IgD-negative memory B cell (primary cell): Measurements from ENCODE around the gene GJA4. TPM values are rescaled to one million over a fixed set of nuclear protein-coding genes. Genes with fewer than 3 reads are reported as not detected.
"Not testable (repeated sequence)": the region's sequence is repeated elsewhere in the genome, so short reads cannot be mapped to it uniquely, and the experiment has no call there.

Experiments used
- H3K27ac Mint-ChIP-seq, 3 donors: one replicate each; pipeline ENCODE4 v1.8.0; 2020 to 2022; ENCODE audit warnings: mild to moderate bottlenecking in 3 of 3, mixed read lengths in 3 of 3, moderate library complexity in 1 of 3
- H3K27me3 Mint-ChIP-seq: one replicate; pipeline ENCODE4 v1.8.0; 2021; ENCODE audit warnings: mixed read lengths
- H3K36me3 Mint-ChIP-seq: one replicate; pipeline ENCODE4 v1.8.0; 2020; ENCODE audit warnings: mild to moderate bottlenecking, mixed read lengths
- H3K4me1 Mint-ChIP-seq, 3 donors: one replicate each; pipeline ENCODE4 v1.8.0; 2020 to 2022; ENCODE audit warnings: mixed read lengths in 3 of 3, mild to moderate bottlenecking in 1 of 3
- H3K4me3 Mint-ChIP-seq, 4 donors: one replicate each; pipeline ENCODE4 v1.8.0; 2020 to 2022; ENCODE audit warnings: mild to moderate bottlenecking in 4 of 4, mixed read lengths in 4 of 4, moderate library complexity in 3 of 4
- H3K9me3 Mint-ChIP-seq, 3 donors: one replicate each; pipeline ENCODE4 v1.8.0; 2020 to 2021; ENCODE audit warnings: mixed read lengths in 3 of 3, mild to moderate bottlenecking in 1 of 3
- polyA plus RNA-seq: library from polyadenylated mRNA; unstranded; fragments of 300-500 nt; fragmentation: Illumina TruSeq; gene quantifications from one replicate; pipeline ENCODE4 v1.2.3, GENCODE V29; 2021

GJA4 gene
- polyA plus RNA-seq, 1 donor from 2014 or later = not detected

- Mint-ChIP-seq H3K27me3 (peaks cover 38% of the 10 kb centered on the region), H3K4me3 (peak overlapping the region in 1 of 4 donors; percentile 47), H3K4me1 (peaks cover 9 to 19% (median 15%) of the 10 kb centered on the region in 3 donors), H3K27ac (peak overlapping the region in 1 of 3 donors; percentile 86), H3K36me3 (peaks cover 7% of the 10 kb centered on the region), H3K9me3 (no peaks in the 10 kb centered on the region)
Measured at GRCh38 chr1:34794001-34794789, 1.4 kb downstream of the GJA4 start.

- H3K4me1 Mint-ChIP-seq = peaks cover 9 to 19% (median 15%) of the 10 kb centered on the region in 3 donors
- H3K4me3 Mint-ChIP-seq = peak overlapping the region in 1 of 4 donors; percentile 28
- H3K27ac Mint-ChIP-seq = no peak overlapping the region
- no peaks in the 10 kb centered on the region for H3K9me3 Mint-ChIP-seq
- H3K36me3 Mint-ChIP-seq = peaks cover 7% of the 10 kb centered on the region
- H3K27me3 Mint-ChIP-seq = peaks cover 37% of the 10 kb centered on the region
Measured at GRCh38 chr1:34794790-34795180, 2.0 kb downstream of the GJA4 start.

- no peak overlapping the region for H3K27ac Mint-ChIP-seq
- no peaks in the 10 kb centered on the region for H3K9me3 Mint-ChIP-seq
- peaks cover 7% of the 10 kb centered on the region for H3K36me3 Mint-ChIP-seq
- H3K27me3 Mint-ChIP-seq = peaks cover 34% of the 10 kb centered on the region
- H3K4me1 Mint-ChIP-seq = peaks cover 9 to 16% (median 15%) of the 10 kb centered on the region in 3 donors
- H3K4me3 Mint-ChIP-seq = peak overlapping the region in 1 of 4 donors; percentile 50
Measured at GRCh38 chr1:34795916-34796315, 3.1 kb downstream of the GJA4 start.

- peaks cover 9 to 14% (median 11%) of the 10 kb centered on the region in 3 donors for H3K4me1 Mint-ChIP-seq
- no peaks in the 10 kb centered on the region for H3K9me3 Mint-ChIP-seq
- H3K27me3 Mint-ChIP-seq = peaks cover 28% of the 10 kb centered on the region
- H3K4me3 Mint-ChIP-seq = peak overlapping the region in 1 of 4 donors; percentile 82
- H3K27ac Mint-ChIP-seq = peak overlapping the region in 1 of 3 donors; percentile 71
- peaks cover 7% of the 10 kb centered on the region for H3K36me3 Mint-ChIP-seq
Measured at GRCh38 chr1:34796990-34797389, 4.2 kb downstream of the GJA4 start.

- Mint-ChIP-seq H3K4me1 (peaks cover 8 to 11% (median 9%) of the 10 kb centered on the region in 3 donors), H3K9me3 (peaks cover 0 to 13% (median 2%) of the 10 kb centered on the region in 3 donors), H3K27ac (no peak overlapping the region), H3K4me3 (no peak overlapping the region), H3K36me3 (peaks cover 9% of the 10 kb centered on the region), H3K27me3 (peaks cover 9% of the 10 kb centered on the region)
Measured at GRCh38 chr1:34800214-34800613, 7.4 kb downstream of the GJA4 start.

- Mint-ChIP-seq H3K36me3 (peaks cover 10% of the 10 kb centered on the region), H3K27ac (no peak overlapping the region), H3K27me3 (peaks cover 2% of the 10 kb centered on the region), H3K4me3 (no peak overlapping the region), H3K9me3 (peaks cover 0 to 13% (median 2%) of the 10 kb centered on the region in 3 donors), H3K4me1 (no peaks in the 10 kb centered on the region)
Measured at GRCh38 chr1:34803770-34804169, 11.0 kb downstream of the GJA4 start.

GRCh38 chr1:34806396-34806795 lies 13.6 kb downstream of the GJA4 start:
- H3K9me3 Mint-ChIP-seq = peaks cover 2 to 18% (median 4%) of the 10 kb centered on the region in 3 donors
- H3K36me3 Mint-ChIP-seq = peaks cover 12% of the 10 kb centered on the region
- H3K4me1 Mint-ChIP-seq = no peaks in the 10 kb centered on the region
- peaks cover 2% of the 10 kb centered on the region for H3K27me3 Mint-ChIP-seq
- H3K27ac Mint-ChIP-seq = no peak overlapping the region
- no peak overlapping the region for H3K4me3 Mint-ChIP-seq

GRCh38 chr1:34808051-34808810 lies 15.4 kb downstream of the GJA4 start:
- Mint-ChIP-seq H3K4me3 (no peak overlapping the region), H3K27ac (no peak overlapping the region), H3K9me3 (peaks cover 2 to 18% (median 4%) of the 10 kb centered on the region in 3 donors), H3K27me3 (no peaks in the 10 kb centered on the region), H3K4me1 (no peaks in the 10 kb centered on the region), H3K36me3 (peaks cover 12% of the 10 kb centered on the region)

- peaks cover 10% of the 10 kb centered on the region for H3K36me3 Mint-ChIP-seq
Measured at GRCh38 chr1:34810781-34811180, 18.0 kb downstream of the GJA4 start.

GRCh38 chr1:34816332-34816731 lies 23.5 kb downstream of the GJA4 start:
- Mint-ChIP-seq H3K4me3 (no peak overlapping the region), H3K27ac (no peak overlapping the region), H3K36me3 (peaks cover 2% of the 10 kb centered on the region), H3K27me3 (no peaks in the 10 kb centered on the region), H3K9me3 (no peaks in the 10 kb centered on the region), H3K4me1 (peaks cover 0 to 4% (median 0%) of the 10 kb centered on the region in 3 donors)

More at GRCh38 chr1:34810781-34811180, 18.0 kb downstream of the GJA4 start:
- not testable (repeated sequence) for H3K27ac Mint-ChIP-seq, H3K4me1 Mint-ChIP-seq, H3K4me3 Mint-ChIP-seq, H3K27me3 Mint-ChIP-seq, H3K9me3 Mint-ChIP-seq

- Mint-ChIP-seq H3K27ac (no peak overlapping the region), H3K4me1 (peaks cover 0 to 4% (median 0%) of the 10 kb centered on the region in 3 donors), H3K4me3 (no peak overlapping the region), H3K27me3 (no peaks in the 10 kb centered on the region), H3K9me3 (no peaks in the 10 kb centered on the region), H3K36me3 (peaks cover 2% of the 10 kb centered on the region)
Measured at GRCh38 chr1:34816778-34817177, 24.0 kb downstream of the GJA4 start.

- not testable (repeated sequence) for H3K36me3 Mint-ChIP-seq, H3K27ac Mint-ChIP-seq, H3K27me3 Mint-ChIP-seq, H3K9me3 Mint-ChIP-seq, H3K4me1 Mint-ChIP-seq, H3K4me3 Mint-ChIP-seq
Measured at GRCh38 chr1:34818862-34819261, 26.1 kb downstream of the GJA4 start.

GRCh38 chr1:34822202-34822601 lies 29.4 kb downstream of the GJA4 start:
- no peaks in the 10 kb centered on the region for H3K27me3 Mint-ChIP-seq
- H3K36me3 Mint-ChIP-seq = peaks cover 2% of the 10 kb centered on the region
- no peak overlapping the region for H3K27ac Mint-ChIP-seq
- H3K9me3 Mint-ChIP-seq = no peaks in the 10 kb centered on the region
- H3K4me3 Mint-ChIP-seq = no peak overlapping the region
- H3K4me1 Mint-ChIP-seq = peaks cover 0 to 5% (median 3%) of the 10 kb centered on the region in 3 donors

- H3K27ac Mint-ChIP-seq = no peak overlapping the region
- H3K27me3 Mint-ChIP-seq = no peaks in the 10 kb centered on the region
- H3K4me3 Mint-ChIP-seq = no peak overlapping the region
- peaks cover 2% of the 10 kb centered on the region for H3K36me3 Mint-ChIP-seq
- H3K4me1 Mint-ChIP-seq = peaks cover 0 to 3% (median 3%) of the 10 kb centered on the region in 3 donors
- no peaks in the 10 kb centered on the region for H3K9me3 Mint-ChIP-seq
Measured at GRCh38 chr1:34824817-34825454, 32.1 kb downstream of the GJA4 start.
